GM21786 (cell line): ENCODE data around the gene PMM1.
A peak's percentile ranks its signal among the peaks of the same experiment; 100 is the strongest.
"Not testable (repeated sequence)": the region's sequence is repeated elsewhere in the genome, so short reads cannot be mapped to it uniquely, and the experiment has no call there.

Experiments used
- ATAC-seq: cut with Tn5 transposase; IDR thresholded peaks from one replicate; pipeline ENCODE4 v1.9.1; 2021; ENCODE audit not compliant: unreplicated experiment

The PMM1 gene

GRCh38 chr22:41564563-41564962 lies 25.1 kb downstream of the PMM1 start:
- ATAC-seq = no peak

GRCh38 chr22:41563051-41563711 lies 26.5 kb downstream of the PMM1 start:
- ATAC-seq = no peak

GRCh38 chr22:41562461-41562860 lies 27.2 kb downstream of the PMM1 start:
- no peak for ATAC-seq

- no peak for ATAC-seq
Observed at GRCh38 chr22:41561788-41562187, 27.9 kb downstream of the PMM1 start.

GRCh38 chr22:41561335-41561734 lies 28.3 kb downstream of the PMM1 start:
- no peak for ATAC-seq

GRCh38 chr22:41560095-41560471 lies 29.6 kb downstream of the PMM1 start:
- no peak for ATAC-seq

- ATAC-seq = not testable (repeated sequence)
Observed at GRCh38 chr22:41558241-41558630, 31.4 kb downstream of the PMM1 start.

GRCh38 chr22:41557401-41558240 lies 32.0 kb downstream of the PMM1 start:
- ATAC-seq = no peak

- no peak for ATAC-seq
Observed at GRCh38 chr22:41556561-41556960, 33.1 kb downstream of the PMM1 start.

- no peak for ATAC-seq
Observed at GRCh38 chr22:41555325-41555982, 34.2 kb downstream of the PMM1 start.

- ATAC-seq = no peak
Observed at GRCh38 chr22:41551877-41552582, 37.6 kb downstream of the PMM1 start.

- ATAC-seq = no peak
Observed at GRCh38 chr22:41550952-41551491, 38.6 kb downstream of the PMM1 start.

- no peak for ATAC-seq
Observed at GRCh38 chr22:41548830-41549211, 40.8 kb downstream of the PMM1 start.

- no peak for ATAC-seq
Observed at GRCh38 chr22:41544671-41545476, 44.8 kb downstream of the PMM1 start.

- peak; percentile 89 for ATAC-seq
Observed at GRCh38 chr22:41543854-41544670, 45.6 kb downstream of the PMM1 start, which contains the start of gene POLR3H. Gene POLR3H (minus strand): TSS chr22:41544470. CDS start chr22:41544101, 369 bp downstream.

GRCh38 chr22:41542224-41542623 lies 47.4 kb downstream of the PMM1 start:
- ATAC-seq = no peak

- ATAC-seq = no peak
Observed at GRCh38 chr22:41541484-41541883, 48.2 kb downstream of the PMM1 start.

GRCh38 chr22:41540365-41540764 lies 49.3 kb downstream of the PMM1 start:
- ATAC-seq = no peak

- ATAC-seq = no peak
Observed at GRCh38 chr22:41540006-41540315, 49.7 kb downstream of the PMM1 start.
